Measurements from ENCODE around the gene C5orf58.

C5orf58 gene

DNA sequence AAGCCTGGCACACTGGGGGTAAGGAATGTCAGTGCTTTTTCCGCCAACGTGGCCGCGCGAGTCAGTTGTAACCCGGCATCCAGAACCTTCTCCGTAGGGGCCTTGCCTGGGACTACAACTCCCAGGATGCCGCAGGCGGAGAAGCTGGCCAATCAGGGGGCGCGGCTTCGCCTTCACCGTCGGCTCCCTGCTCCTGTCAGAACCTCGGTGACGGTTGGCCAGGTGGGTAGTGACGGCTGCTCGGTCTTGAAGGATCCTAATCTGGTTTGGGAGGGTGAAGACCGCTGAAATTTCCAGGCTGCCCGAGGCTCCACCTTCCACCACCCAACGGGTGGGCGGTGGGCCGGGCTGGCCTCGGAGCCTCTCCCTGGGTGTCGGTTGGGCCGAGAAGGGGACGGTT is at the start of gene C5orf58:
Gene C5orf58, plus strand, starts transcription at position 200 of the 400 bp plus-strand sequence. CDS start 1,992 bp downstream, outside the sequence.
- no peak for DNase-seq

GRCh38 chr5:170183816-170184687 is 48.7 kb upstream of the C5orf58 start:
- DNase-seq, result no peak

- no peak for DNase-seq
Observed at GRCh38 chr5:170184737-170185136, 48.0 kb upstream of the C5orf58 start.

DNA sequence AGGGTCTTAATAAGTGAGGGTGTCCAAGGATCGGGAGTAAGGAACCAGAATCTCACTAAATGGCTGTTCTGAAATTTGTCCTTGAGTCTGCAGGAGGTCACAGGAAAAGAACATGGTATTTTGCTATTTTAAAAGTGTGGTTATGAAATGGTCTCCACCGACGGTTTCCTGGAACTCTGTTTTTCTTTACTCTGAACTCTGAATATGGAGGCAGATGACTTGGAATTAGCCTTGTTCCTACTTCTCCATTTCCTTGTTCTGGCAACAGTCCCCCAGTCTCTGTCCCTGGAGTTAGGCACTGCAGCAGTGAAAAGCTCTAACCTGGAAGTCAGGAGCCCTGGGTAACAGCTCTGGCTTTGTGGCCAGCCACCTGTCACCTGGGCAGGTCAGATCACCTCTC is 46.6 kb upstream of the C5orf58 start:
- no peak for DNase-seq

GRCh38 chr5:170186856-170187255 is 45.9 kb upstream of the C5orf58 start:
- no peak for DNase-seq

- no peak for DNase-seq
Observed at GRCh38 chr5:170190436-170191134, 42.2 kb upstream of the C5orf58 start.

- no peak for DNase-seq
Observed at GRCh38 chr5:170192829-170193228, 40.0 kb upstream of the C5orf58 start.

GRCh38 chr5:170195961-170196360 is 36.8 kb upstream of the C5orf58 start:
- no peak for DNase-seq

DNA sequence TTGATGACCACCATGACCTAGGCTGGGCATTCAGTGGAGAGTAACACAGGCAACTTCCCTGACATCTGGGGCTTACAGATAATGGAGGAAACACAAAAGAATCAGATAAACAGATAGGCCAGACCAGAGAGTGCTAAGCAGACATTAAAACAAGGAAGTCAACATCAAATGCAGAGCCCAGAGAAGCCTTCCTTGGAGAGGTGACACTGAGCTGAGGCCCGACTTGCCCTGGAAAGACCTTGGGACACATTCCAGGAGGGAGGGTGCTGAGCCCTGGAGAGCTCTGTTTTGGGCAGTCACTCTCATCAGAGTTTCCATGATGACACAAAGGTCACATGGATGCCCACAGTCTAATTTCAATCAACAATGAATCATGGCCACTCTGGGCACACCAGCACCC is 31.9 kb upstream of the C5orf58 start:
- no peak for DNase-seq

- DNase-seq, result no peak
Observed at GRCh38 chr5:170201311-170201710, 31.5 kb upstream of the C5orf58 start.

- DNase-seq, result no peak
Observed at GRCh38 chr5:170202117-170202516, 30.7 kb upstream of the C5orf58 start.

DNA sequence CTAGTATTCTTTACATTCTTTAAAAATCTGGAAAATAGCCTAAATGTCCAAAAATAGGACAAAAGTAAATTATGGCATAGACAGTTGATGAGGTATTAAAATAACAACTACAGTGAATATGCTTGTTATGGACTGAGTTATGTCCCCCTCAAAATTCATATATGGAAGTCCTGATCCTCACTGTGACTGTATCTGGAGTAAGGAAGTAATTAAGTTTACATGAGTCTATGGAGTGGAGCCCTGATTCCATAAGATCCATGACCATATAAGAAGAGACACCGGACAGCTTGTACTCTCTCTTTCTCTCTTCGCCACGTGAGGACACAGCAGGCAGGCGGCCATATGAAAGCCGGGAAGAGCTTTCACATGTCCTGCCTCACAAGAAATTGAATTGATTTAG is 28.6 kb upstream of the C5orf58 start:
- DNase-seq, result no peak

DNA sequence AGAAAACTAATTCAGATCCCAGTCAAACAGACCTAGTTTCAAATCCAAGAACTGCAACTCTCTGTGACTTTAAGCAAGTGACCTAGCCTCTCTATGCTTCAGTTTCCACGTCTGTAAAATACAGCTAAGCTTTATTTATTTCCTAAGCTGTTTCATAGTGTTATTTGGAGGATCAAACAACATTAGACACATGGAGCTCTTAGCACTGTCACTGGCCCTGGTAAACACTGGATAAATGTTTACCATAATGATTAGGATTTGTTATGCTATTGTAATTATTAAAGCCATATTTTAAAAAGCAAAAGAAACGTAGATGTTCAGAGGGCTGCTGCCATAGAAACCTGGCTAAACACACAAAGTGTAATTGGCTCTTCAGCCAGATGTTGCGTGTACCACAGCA is 26.6 kb upstream of the C5orf58 start:
- no peak for DNase-seq

GRCh38 chr5:170206958-170207357 is 25.8 kb upstream of the C5orf58 start:
- DNase-seq, result no peak

DNA sequence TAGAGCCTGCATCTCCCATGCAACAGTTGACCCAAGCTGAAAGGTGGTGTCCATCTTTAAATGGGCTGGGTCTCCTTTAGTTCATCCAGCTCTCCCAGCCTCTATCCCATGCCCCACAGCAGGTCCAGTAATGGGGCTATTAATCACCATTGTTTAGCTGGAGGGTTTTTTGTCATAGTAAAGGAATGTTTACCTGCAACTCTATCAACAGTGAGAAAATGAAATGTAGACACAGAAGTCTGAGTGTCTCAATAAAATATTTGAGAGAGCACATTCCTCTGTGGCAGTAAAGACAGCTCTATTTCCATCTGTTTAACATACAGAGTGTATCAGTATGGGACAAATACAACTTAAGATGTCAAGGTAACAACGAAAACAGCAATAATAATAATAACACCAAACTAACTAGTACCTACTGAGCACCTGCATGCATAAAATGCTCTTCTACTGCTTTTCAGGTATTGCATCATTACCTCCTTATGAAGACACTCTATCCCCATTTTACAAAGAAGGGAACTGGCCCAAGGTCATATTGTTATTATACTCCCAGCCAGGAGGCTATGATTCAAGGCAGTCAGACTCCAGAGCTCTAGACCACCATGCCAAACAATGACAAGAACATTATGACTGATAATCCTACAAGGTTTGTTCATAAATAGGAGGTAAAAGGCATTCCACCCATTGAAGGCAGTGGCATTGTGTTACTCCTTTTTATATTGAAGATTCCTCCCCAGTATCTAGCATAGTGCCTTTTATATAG is 21.0 kb upstream of the C5orf58 start:
- no peak for DNase-seq

DNA sequence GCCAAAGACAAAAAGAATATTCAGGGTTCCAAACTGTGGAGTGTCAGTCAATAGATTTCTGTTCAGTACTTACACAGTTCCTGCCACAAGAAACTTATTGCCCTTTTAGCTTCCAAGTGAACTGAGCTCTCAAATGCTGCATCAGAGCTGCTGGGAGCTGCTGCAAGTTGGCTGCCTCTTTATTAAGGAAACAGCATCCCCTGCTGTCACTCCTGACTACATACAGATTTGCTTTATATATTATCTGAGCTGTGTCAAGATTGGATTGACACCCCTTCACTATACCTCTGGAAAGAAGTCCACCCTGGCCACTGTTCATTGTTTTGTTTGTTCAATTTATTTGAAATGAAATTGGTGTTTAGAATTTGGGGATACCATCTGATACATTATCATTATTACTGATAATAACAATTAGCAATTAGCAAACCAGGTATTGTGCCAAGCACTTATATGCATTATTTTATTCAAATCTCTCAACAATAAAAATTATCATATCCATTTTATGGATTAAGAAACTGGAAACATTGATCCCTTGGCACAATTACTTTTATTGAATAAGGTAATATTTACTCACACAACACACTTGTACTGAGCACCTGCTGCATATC is 16.4 kb upstream of the C5orf58 start:
- no peak for DNase-seq

DNA sequence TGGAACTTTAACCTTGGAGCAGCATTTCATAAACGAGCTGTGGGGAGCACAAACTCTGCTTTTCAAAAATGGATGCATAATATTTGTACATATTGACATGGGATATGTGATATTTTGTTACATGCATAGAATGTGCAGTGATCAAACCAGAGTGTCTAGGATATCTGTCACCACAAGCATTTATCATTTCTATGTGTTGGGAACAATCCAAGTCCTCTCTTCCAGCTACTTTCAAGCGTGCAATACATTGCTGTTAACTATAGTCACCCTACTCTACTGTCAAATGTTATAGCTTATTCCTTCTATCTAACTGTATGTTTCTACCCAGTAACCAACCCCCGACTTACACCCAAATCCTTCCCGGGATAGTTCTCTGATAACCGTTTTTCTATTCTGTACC is 15.0 kb upstream of the C5orf58 start:
- DNase-seq, result no peak

GRCh38 chr5:170218726-170219125 is 14.1 kb upstream of the C5orf58 start:
- no peak for DNase-seq

- no peak for DNase-seq
Observed at GRCh38 chr5:170219615-170220014, 13.2 kb upstream of the C5orf58 start.

DNA sequence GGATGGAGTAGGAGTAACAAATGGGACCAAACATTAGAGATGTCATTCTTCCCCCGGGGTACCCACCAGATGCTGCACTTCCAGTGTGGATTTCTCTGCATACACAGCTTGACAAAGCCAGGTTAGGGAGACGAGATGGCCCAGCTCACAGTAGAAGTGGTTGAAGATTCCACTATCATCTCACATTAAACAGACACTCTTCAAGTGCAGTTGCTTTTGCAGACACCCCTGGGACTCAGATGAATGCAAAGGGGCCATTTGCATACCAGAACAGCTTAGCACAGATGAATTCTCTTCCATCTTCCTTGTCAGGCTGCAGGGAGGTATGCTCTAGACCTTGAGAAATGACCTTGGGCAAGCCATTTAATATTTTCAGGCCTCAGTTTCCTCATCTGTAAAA is 12.6 kb upstream of the C5orf58 start:
- DNase-seq, result no peak

DNA sequence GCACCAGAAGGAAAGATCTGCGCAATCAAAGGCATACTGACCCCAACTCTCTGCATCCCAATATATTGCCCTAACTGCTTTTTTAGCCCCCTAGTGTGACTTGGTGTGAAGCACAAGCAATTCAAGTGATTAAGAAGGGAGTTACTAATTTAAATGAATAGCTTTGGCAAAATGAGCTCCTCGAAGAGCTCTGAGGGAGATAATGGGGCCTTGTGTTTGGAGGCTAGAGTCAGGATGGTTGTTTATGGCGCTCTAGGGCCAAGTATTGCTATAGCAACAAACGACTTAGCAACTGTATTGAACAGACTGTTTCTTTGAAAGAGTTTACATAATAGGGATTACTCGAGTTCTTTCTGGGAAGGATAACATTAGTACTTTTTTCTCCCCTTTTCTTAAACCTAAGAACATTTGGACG is 11.5 kb upstream of the C5orf58 start:
- no peak for DNase-seq

- DNase-seq, result no peak
Observed at GRCh38 chr5:170223360-170223759, 9.4 kb upstream of the C5orf58 start.

GRCh38 chr5:170223906-170224305 is 8.9 kb upstream of the C5orf58 start:
- DNase-seq, result no peak
